ENCODE data around the gene USP17L29.
"Not testable (repeated sequence)": the region's sequence is repeated elsewhere in the genome, so short reads cannot be mapped to it uniquely, and the experiment has no call there.

USP17L29 gene

DNA sequence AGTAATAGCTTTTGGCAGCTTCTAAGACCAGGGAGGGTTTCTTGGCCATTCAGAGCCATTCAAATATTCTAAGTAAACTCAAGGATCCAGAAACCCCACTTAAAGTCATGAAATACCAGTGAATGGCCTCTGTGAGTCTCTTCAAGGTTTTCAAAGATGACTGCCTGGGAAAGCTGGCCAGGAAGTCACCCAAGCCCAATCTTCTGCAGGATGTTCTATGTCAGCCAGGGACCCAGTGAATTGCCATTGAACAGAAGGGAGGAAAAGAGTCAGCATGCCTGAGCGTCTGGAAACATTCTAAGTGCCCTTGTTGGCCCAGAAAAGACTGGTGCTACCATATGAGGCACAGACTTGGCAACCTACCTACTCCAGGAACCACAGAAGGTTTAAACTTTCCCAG, 26.4 kb downstream of the USP17L29 start:
- not testable (repeated sequence) for H3K36me3 ChIP-seq (replicated peaks; ENCODE audit: low read depth, low read length)

DNA sequence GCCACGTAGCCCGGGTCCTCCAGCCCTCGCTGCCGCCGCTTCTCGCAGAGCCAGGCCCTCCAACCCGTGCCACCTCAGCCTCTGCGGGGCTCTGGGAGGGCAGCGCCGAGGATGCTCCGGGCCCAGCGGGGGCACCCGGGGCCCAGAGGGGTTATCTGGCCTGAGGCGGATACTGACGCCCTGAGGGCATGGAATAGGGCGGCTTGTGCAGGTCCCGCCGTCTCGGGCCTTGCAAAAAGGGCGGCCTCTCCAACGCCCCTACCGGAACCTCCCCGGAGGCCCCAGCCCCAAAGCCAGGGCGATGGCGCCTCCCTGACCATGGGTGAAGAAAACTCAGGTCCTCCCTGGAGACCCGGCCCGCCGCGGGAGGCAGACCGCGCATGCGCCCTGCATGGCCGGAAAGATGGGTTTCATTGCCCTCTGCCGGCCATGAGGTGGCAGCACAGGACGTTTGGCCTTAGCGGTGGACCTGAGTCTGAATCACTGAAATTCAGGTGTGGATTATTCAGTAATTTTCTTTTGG, 27.6 kb downstream of the USP17L29 start:
- not testable (repeated sequence) for H3K27ac ChIP-seq (ENCODE audit: low read length); H3K27me3 ChIP-seq (ENCODE audit: low read depth, low read length); H3K4me3 ChIP-seq (ENCODE audit: low read length); H3K4me2 ChIP-seq (ENCODE audit: low read length); H3K9ac ChIP-seq (ENCODE audit: low read length); H2AFZ ChIP-seq (ENCODE audit: low read depth, low read length); H3K36me3 ChIP-seq (replicated peaks; ENCODE audit: low read depth, low read length); H4K20me1 ChIP-seq (ENCODE audit: insufficient read depth, low read length); H3K4me1 ChIP-seq (ENCODE audit: low read length); H3K79me2 ChIP-seq (ENCODE audit: low read length); H3K9me3 ChIP-seq (ENCODE audit: insufficient read depth, low read length)
- TF ChIP-seq, protein P1, sequence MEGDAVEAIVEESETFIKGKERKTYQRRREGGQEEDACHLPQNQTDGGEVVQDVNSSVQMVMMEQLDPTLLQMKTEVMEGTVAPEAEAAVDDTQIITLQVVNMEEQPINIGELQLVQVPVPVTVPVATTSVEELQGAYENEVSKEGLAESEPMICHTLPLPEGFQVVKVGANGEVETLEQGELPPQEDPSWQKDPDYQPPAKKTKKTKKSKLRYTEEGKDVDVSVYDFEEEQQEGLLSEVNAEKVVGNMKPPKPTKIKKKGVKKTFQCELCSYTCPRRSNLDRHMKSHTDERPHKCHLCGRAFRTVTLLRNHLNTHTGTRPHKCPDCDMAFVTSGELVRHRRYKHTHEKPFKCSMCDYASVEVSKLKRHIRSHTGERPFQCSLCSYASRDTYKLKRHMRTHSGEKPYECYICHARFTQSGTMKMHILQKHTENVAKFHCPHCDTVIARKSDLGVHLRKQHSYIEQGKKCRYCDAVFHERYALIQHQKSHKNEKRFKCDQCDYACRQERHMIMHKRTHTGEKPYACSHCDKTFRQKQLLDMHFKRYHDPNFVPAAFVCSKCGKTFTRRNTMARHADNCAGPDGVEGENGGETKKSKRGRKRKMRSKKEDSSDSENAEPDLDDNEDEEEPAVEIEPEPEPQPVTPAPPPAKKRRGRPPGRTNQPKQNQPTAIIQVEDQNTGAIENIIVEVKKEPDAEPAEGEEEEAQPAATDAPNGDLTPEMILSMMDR (IDR thresholded peaks at IDR 0.05; ENCODE audit: low read depth, low read length) = peak; percentile 11; the same call in 1 of the 2 replicates

More for the DNA sequence above, 26.4 kb downstream of the USP17L29 start:
- not testable (repeated sequence) for H3K9ac ChIP-seq (ENCODE audit: low read length); H3K27me3 ChIP-seq (ENCODE audit: low read depth, low read length); H4K20me1 ChIP-seq (ENCODE audit: insufficient read depth, low read length); H3K27ac ChIP-seq (ENCODE audit: low read length); H3K4me2 ChIP-seq (ENCODE audit: low read length); H3K4me1 ChIP-seq (ENCODE audit: low read length); H2AFZ ChIP-seq (ENCODE audit: low read depth, low read length); H3K79me2 ChIP-seq (ENCODE audit: low read length); H3K4me3 ChIP-seq (ENCODE audit: low read length); H3K9me3 ChIP-seq (ENCODE audit: insufficient read depth, low read length)

DNA sequence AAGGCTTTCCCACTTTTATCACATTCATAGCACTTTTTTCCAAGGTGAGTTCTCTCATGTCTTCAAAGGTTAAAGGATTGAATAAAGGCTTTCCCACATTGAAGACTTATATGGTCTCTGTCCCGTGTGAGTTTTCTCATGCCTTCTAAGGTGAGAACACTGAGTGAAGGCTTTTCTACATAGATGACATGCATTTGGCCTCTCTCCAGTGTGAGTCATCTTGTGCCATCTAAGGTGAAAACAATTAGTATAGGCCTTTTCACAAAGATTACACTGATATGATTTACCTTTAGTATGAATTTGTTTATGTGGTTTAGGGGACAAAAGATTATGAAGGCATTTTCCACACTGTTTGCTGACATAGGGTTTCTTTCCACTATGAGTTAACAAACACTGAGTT, 30.7 kb downstream of the USP17L29 start:
- TF ChIP-seq EZH2phosphoT487 (IDR thresholded peaks at IDR 0.05; ENCODE audit: low read depth) = no peak
- TF ChIP-seq, protein P1 (IDR thresholded peaks at IDR 0.05; ENCODE audit: low read depth, low read length) = no peak
- no peaks in the 10 kb centered on the region for H3K36me3 ChIP-seq (replicated peaks; ENCODE audit: low read depth, low read length)
- H3K4me2 ChIP-seq (ENCODE audit: low read length) = no peak overlapping the region
- no peaks in the 10 kb centered on the region for H3K9me3 ChIP-seq (ENCODE audit: insufficient read depth, low read length)
- H2AFZ ChIP-seq (ENCODE audit: low read depth, low read length) = no peak overlapping the region
- H3K27ac ChIP-seq (ENCODE audit: low read length) = no peak overlapping the region
- H3K27me3 ChIP-seq (ENCODE audit: low read depth, low read length) = no peaks in the 10 kb centered on the region
- H3K4me1 ChIP-seq (ENCODE audit: low read length) = no peaks in the 10 kb centered on the region
- H3K79me2 ChIP-seq (ENCODE audit: low read length) = no peaks in the 10 kb centered on the region
- H3K9ac ChIP-seq (ENCODE audit: low read length) = no peak overlapping the region
- no peak overlapping the region for H3K4me3 ChIP-seq (ENCODE audit: low read length)
- no peaks in the 10 kb centered on the region for H4K20me1 ChIP-seq (ENCODE audit: insufficient read depth, low read length)

DNA sequence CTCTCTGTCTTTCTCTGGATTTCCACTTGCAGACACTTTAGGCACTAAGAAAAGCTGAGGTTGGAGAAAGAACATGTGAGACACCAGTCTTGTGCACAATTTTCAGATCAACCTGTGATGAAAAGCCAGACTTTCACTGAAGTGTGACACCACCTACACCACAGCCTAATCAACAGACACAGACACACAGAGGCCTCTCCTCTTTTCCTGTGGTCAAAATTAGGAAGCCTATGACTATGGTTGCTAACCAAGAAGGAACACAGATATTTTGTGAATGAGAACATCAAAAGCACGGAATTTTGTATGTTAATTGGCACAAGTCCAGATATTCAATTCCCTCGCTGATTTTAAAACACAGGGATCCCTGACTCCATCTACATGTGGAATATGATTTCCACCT, 35.6 kb downstream of the USP17L29 start:
- not testable (repeated sequence) for H3K27ac ChIP-seq (ENCODE audit: low read length); H3K9ac ChIP-seq (ENCODE audit: low read length); H3K4me1 ChIP-seq (ENCODE audit: low read length); H3K27me3 ChIP-seq (ENCODE audit: low read depth, low read length); H3K9me3 ChIP-seq (ENCODE audit: insufficient read depth, low read length); H2AFZ ChIP-seq (ENCODE audit: low read depth, low read length); H3K79me2 ChIP-seq (ENCODE audit: low read length); H4K20me1 ChIP-seq (ENCODE audit: insufficient read depth, low read length); H3K4me2 ChIP-seq (ENCODE audit: low read length); H3K4me3 ChIP-seq (ENCODE audit: low read length); H3K36me3 ChIP-seq (replicated peaks; ENCODE audit: low read depth, low read length)
